A673 (cell line): ENCODE data around the gene C9orf153. TPM values are rescaled to one million over a fixed set of nuclear protein-coding genes. Genes with fewer than 3 reads are reported as not detected.

Source experiments
- BruUV-seq: library from RNA; stranded (reverse); fragments of 400-500 nt; replicated peaks from 2 replicates; lab custom pipeline; 2021; lab: Mats Ljungman, UMichigan
- CTCF ChIA-PET: fragments of 300-600 bp; sonication (Branson Sonifier 250); formaldehyde crosslinking; loops from one replicate; lab custom pipeline; 2022; ENCODE audit warnings: antibody characterized with exemption; lab: Charles Lee
- POLR2A ChIA-PET: fragments of 300-600 bp; sonication (Branson Sonifier 250); formaldehyde crosslinking; loops from one replicate; lab custom pipeline; 2022; ENCODE audit warnings: antibody characterized with exemption; ENCODE audit not compliant: low non-redundant PET; lab: Charles Lee
- DNase-seq: peaks from one replicate; pipeline ENCODE4 v3.0.0-alpha.2; 2015; ENCODE audit warnings: low spot score
- H3K27ac ChIP-seq: fragments of 200-600 bp; sonication (generic); 2 replicates; pipeline ENCODE4 v1.5.1; 2016; ENCODE audit warnings: mixed run types, low read depth, mild to moderate bottlenecking, mixed read lengths, antibody characterized with exemption, low read length; ENCODE audit not compliant: poor library complexity, severe bottlenecking
- H3K27me3 ChIP-seq: fragments of 200-600 bp; sonication (generic); replicated peaks from 2 replicates; pipeline ENCODE4 v1.6.1; 2017; ENCODE audit warnings: mixed run types, low read depth, mild to moderate bottlenecking, mixed read lengths, antibody characterized with exemption, low read length; ENCODE audit not compliant: insufficient read depth, poor library complexity
- H3K36me3 ChIP-seq: fragments of 200-600 bp; sonication (generic); 2 replicates; pipeline ENCODE4 v1.6.1; 2016; ENCODE audit warnings: mixed run types, mild to moderate bottlenecking, mixed read lengths, antibody characterized with exemption, low read length; ENCODE audit not compliant: insufficient read depth, poor library complexity, severe bottlenecking
- H3K4me1 ChIP-seq: fragments of 200-600 bp; sonication (generic); 2 replicates; pipeline ENCODE4 v1.6.1; 2017; ENCODE audit warnings: mixed run types, mild to moderate bottlenecking, mixed read lengths, antibody characterized with exemption, low read length; ENCODE audit not compliant: insufficient read depth, poor library complexity, severe bottlenecking
- H3K4me3 ChIP-seq: fragments of 200-600 bp; sonication (generic); 2 replicates; pipeline ENCODE4 v1.5.1; 2016; ENCODE audit warnings: low read depth, mixed run types, mild to moderate bottlenecking, mixed read lengths, low read length; ENCODE audit not compliant: poor library complexity, severe bottlenecking
- H3K9me3 ChIP-seq: fragments of 200-600 bp; sonication (generic); 2 replicates; pipeline ENCODE4 v1.6.1; 2016; ENCODE audit warnings: mixed run types, low read depth, mild to moderate bottlenecking, mixed read lengths, antibody characterized with exemption, low read length; ENCODE audit not compliant: poor library complexity, severe bottlenecking
- CTCF ChIP-seq: fragments of 300-800, 200-600 bp; sonication (generic); conservative IDR thresholded peaks from 2 replicates; pipeline ENCODE4 v1.5.1; 2017; ENCODE audit warnings: low read depth, mild to moderate bottlenecking, antibody characterized with exemption, low read length, moderate library complexity, mixed read lengths
- EZH2 ChIP-seq: fragments of 200-600 bp; sonication (generic); IDR thresholded peaks from 2 replicates; pipeline ENCODE4 v1.6.1; 2017; ENCODE audit warnings: borderline replicate concordance, low read depth, mild to moderate bottlenecking, mixed read lengths, antibody characterized with exemption, low read length; ENCODE audit not compliant: poor library complexity, severe bottlenecking
- intact Hi-C: fragments of 100-400 bp; cut with micrococcal nuclease; formaldehyde crosslinking; loops from one replicate; pipeline ENCODE4 v1.10.0; 2022; ENCODE audit not compliant: unreplicated experiment
- total RNA-seq: library from RNA; stranded (reverse); gene quantifications from 2 replicates; pipeline ENCODE4 v1.2.3, GENCODE V29; 2021

Gene C9orf153
- total RNA-seq, 1 experiment from 2014 or later = 0.56 TPM

GRCh38 chr9:86181379-86182315 is 77.8 kb downstream of the C9orf153 start:
- CTCF ChIA-PET = no interaction called here
- DNase-seq = no peak
- Histone ChIP-seq H3K27ac (no peak overlapping the region), H3K36me3 (no peaks in the 10 kb centered on the region), H3K4me1 (no peaks in the 10 kb centered on the region), H3K9me3 (no peaks in the 10 kb centered on the region), H3K27me3 (no peaks in the 10 kb centered on the region), H3K4me3 (no peak overlapping the region)
- intact Hi-C loops = no loop called here
- POLR2A ChIA-PET = interaction anchor here (0.6 kb wide), 1 partner anchor 114 kb away, joined by 3 read pairs; no protein-coding TSS in a partner anchor
- no TSS peak for BruUV-seq
- TF ChIP-seq CTCF (no peak), EZH2 (no peak)

- no peak for TF ChIP-seq CTCF
- no peak for TF ChIP-seq EZH2
- Histone ChIP-seq H3K27me3 (no peaks in the 10 kb centered on the region), H3K9me3 (no peaks in the 10 kb centered on the region), H3K4me1 (no peaks in the 10 kb centered on the region), H3K27ac (no peak overlapping the region), H3K36me3 (no peaks in the 10 kb centered on the region), H3K4me3 (no peak overlapping the region)
- no peak for DNase-seq
- CTCF ChIA-PET = no interaction called here
- intact Hi-C loops = no loop called here
- no TSS peak for BruUV-seq
- POLR2A ChIA-PET = no interaction called here
Measured at GRCh38 chr9:86178503-86178902, 81.0 kb downstream of the C9orf153 start.

GRCh38 chr9:86177995-86178394 is 81.5 kb downstream of the C9orf153 start:
- H3K9me3 ChIP-seq = no peaks in the 10 kb centered on the region
- TF ChIP-seq EZH2 (no peak), CTCF (no peak)
- intact Hi-C loops = no loop called here
- H3K4me1 ChIP-seq = no peaks in the 10 kb centered on the region
- H3K36me3 ChIP-seq = no peaks in the 10 kb centered on the region
- ChIA-PET CTCF (no interaction called here), POLR2A (no interaction called here)
- no peak for DNase-seq
- H3K4me3 ChIP-seq = no peak overlapping the region
- no peaks in the 10 kb centered on the region for H3K27me3 ChIP-seq
- no peak overlapping the region for H3K27ac ChIP-seq
- BruUV-seq = no TSS peak
